ENCODE results near the gene MYLK4. TPM values are rescaled to one million over a fixed set of nuclear protein-coding genes. Genes with fewer than 3 reads are reported as not detected.

Gene MYLK4
- total and polyA plus RNA-seq, 2 of the 13 experiments (the other 11 are each of a cell fraction or from before 2014, with no cell fraction given), result 0.26 to 0.29 TPM

GRCh38 chr6:2765166-2765895 is 14.6 kb upstream of the MYLK4 start, which contains the start of gene WRNIP1 (continued):
- TF ChIP-seq MNT (IDR thresholded peaks at IDR 0.05), result peak; percentile 60
- no peak for TF ChIP-seq ZNF10 (CRISPR knock-in tag; IDR thresholded peaks at IDR 0.05; ENCODE audit: borderline replicate concordance, low read depth)
- TF ChIP-seq ZNF614 (CRISPR knock-in tag; IDR thresholded peaks at IDR 0.05; ENCODE audit: borderline replicate concordance), result peak; percentile 46; the same call in 1 of the 2 replicates
- TF ChIP-seq BRF2 (CRISPR knock-in tag; IDR thresholded peaks at IDR 0.05), result peak; percentile 99
- no peak for TF ChIP-seq PHB2 (IDR thresholded peaks at IDR 0.05; ENCODE audit: partially characterized antibody)
- TF ChIP-seq POLR2AphosphoS5 (IDR thresholded peaks at IDR 0.05; ENCODE audit: low read depth, low read length), result peak; percentile 41; the same call in 1 of the 2 replicates
- TF ChIP-seq ZNF598 (CRISPR knock-in tag; IDR thresholded peaks at IDR 0.05; ENCODE audit: borderline replicate concordance), result no peak
- peak; percentile 93 for TF ChIP-seq YY1 (IDR thresholded peaks at IDR 0.05; ENCODE audit: insufficient read depth, insufficient replicate concordance, low read depth, low read length)
- 0 out of 2 replicates have a peak, but pooled peaks have one; percentile 33 for TF ChIP-seq ZNF296 (CRISPR knock-in tag; conservative IDR thresholded peaks at IDR 0.05)
- TF ChIP-seq TOPORS (CRISPR knock-in tag; IDR thresholded peaks at IDR 0.05), result peak; percentile 94
- TF ChIP-seq ZNF331 (CRISPR knock-in tag; IDR thresholded peaks at IDR 0.05), result peak; percentile 65; the same call in 1 of the 2 replicates
- no peak for TF ChIP-seq NPAS2 (CRISPR knock-in tag; IDR thresholded peaks at IDR 0.05; ENCODE audit: borderline replicate concordance)
- TF ChIP-seq NFYC (CRISPR knock-in tag; IDR thresholded peaks at IDR 0.05), result peak; percentile 91
- TF ChIP-seq MXI1 (IDR thresholded peaks at IDR 0.05; ENCODE audit: borderline replicate concordance, low read depth, low read length), result peak; percentile 96
- peak; percentile 33; the same call in 1 of the 2 replicates for TF ChIP-seq ZNF552 (CRISPR knock-in tag; IDR thresholded peaks at IDR 0.05; ENCODE audit: borderline replicate concordance)
- TF ChIP-seq RCOR2 (CRISPR knock-in tag; IDR thresholded peaks at IDR 0.05), result no peak
- TF ChIP-seq ZNF747 (CRISPR knock-in tag; IDR thresholded peaks at IDR 0.05; ENCODE audit: borderline replicate concordance), result peak; percentile 94; the same call in 1 of the 2 replicates
- TF ChIP-seq GZF1 (CRISPR knock-in tag; IDR thresholded peaks at IDR 0.05), result 0 out of 2 replicates have a peak, but pooled peaks have one; percentile 13
- no peak; the same call in 1 of the 2 replicates for TF ChIP-seq ZBTB33 (CRISPR knock-in tag; IDR thresholded peaks at IDR 0.05)
- TF ChIP-seq ZMAT3 (CRISPR knock-in tag; conservative IDR thresholded peaks at IDR 0.05), result peak; percentile 93
- TF ChIP-seq MED8 (CRISPR knock-in tag; IDR thresholded peaks at IDR 0.05; ENCODE audit: insufficient replicate concordance), result no peak
- TF ChIP-seq TBL1XR1 (IDR thresholded peaks at IDR 0.05; ENCODE audit: borderline replicate concordance, low read length, partially characterized antibody), result no peak
- peak; percentile 93 for TF ChIP-seq MYC (CRISPR knock-in tag; IDR thresholded peaks at IDR 0.05; ENCODE audit: borderline replicate concordance)
- no peak for TF ChIP-seq ZC3H4 (CRISPR knock-in tag; IDR thresholded peaks at IDR 0.05; ENCODE audit: borderline replicate concordance)
- peak; percentile 48; the same call in 1 of the 2 replicates for TF ChIP-seq ESRRA (CRISPR knock-in tag; IDR thresholded peaks at IDR 0.05; ENCODE audit: low read depth)
- TF ChIP-seq ZFY (CRISPR knock-in tag; IDR thresholded peaks at IDR 0.05), result peak; percentile 100
- TF ChIP-seq SCMH1 (CRISPR knock-in tag; IDR thresholded peaks at IDR 0.05; ENCODE audit: borderline replicate concordance), result no peak

All from HepG2 (cell line).